CD4-positive, alpha-beta T cell treated with Interleukin-15 for 4 hours (primary cell): Measurements from ENCODE around the gene NHS.

ENCODE experiments used
- DNase-seq: peaks from one replicate; pipeline ENCODE4 v3.0.0-alpha.2; 2020; ENCODE audit warnings: low spot score

NHS gene

GRCh38 chrX:17623750-17624149, 248.8 kb downstream of the NHS start:
- no peak for DNase-seq

GRCh38 chrX:17627026-17627425, 252.0 kb downstream of the NHS start:
- no peak for DNase-seq

- DNase-seq = no peak
These were observed 254.0 kb downstream of the NHS start for GRCh38 chrX:17628976-17629375.

GRCh38 chrX:17629519-17629918, 254.5 kb downstream of the NHS start:
- DNase-seq = no peak

GRCh38 chrX:17631647-17632046, 256.6 kb downstream of the NHS start:
- DNase-seq = no peak

GRCh38 chrX:17632942-17633341, 257.9 kb downstream of the NHS start:
- no peak for DNase-seq

- no peak for DNase-seq
These were observed 258.5 kb downstream of the NHS start for GRCh38 chrX:17633546-17633945.

- no peak for DNase-seq
These were observed 259.7 kb downstream of the NHS start for GRCh38 chrX:17634542-17635207.

- no peak for DNase-seq
These were observed 260.2 kb downstream of the NHS start for GRCh38 chrX:17635231-17635630.

- no peak for DNase-seq
These were observed 262.2 kb downstream of the NHS start for GRCh38 chrX:17637235-17637634.

- DNase-seq = no peak
These were observed 263.7 kb downstream of the NHS start for GRCh38 chrX:17638731-17639130.

- DNase-seq = no peak
These were observed 267.9 kb downstream of the NHS start for GRCh38 chrX:17642891-17643290.

GRCh38 chrX:17643528-17643927, 268.5 kb downstream of the NHS start:
- DNase-seq = no peak

- no peak for DNase-seq
These were observed 269.0 kb downstream of the NHS start for GRCh38 chrX:17644001-17644400.

GRCh38 chrX:17654116-17654515, 279.1 kb downstream of the NHS start:
- DNase-seq = peak; percentile 37

GRCh38 chrX:17655211-17656034, 280.4 kb downstream of the NHS start:
- no peak for DNase-seq

- no peak for DNase-seq
These were observed 281.0 kb downstream of the NHS start for GRCh38 chrX:17656035-17656418.

GRCh38 chrX:17656556-17656955, 281.6 kb downstream of the NHS start:
- no peak for DNase-seq

- DNase-seq = no peak
These were observed 287.4 kb downstream of the NHS start for GRCh38 chrX:17662391-17662790.

- no peak for DNase-seq
These were observed 293.9 kb downstream of the NHS start for GRCh38 chrX:17668929-17669328.

GRCh38 chrX:17669458-17669857, 294.5 kb downstream of the NHS start:
- DNase-seq = no peak

GRCh38 chrX:17669891-17670290, 294.9 kb downstream of the NHS start:
- no peak for DNase-seq

GRCh38 chrX:17670874-17671273, 295.9 kb downstream of the NHS start:
- no peak for DNase-seq

GRCh38 chrX:17674601-17675000, 299.6 kb downstream of the NHS start:
- no peak for DNase-seq
